ENCODE data around the gene KCNIP1. TPM values are rescaled to one million over a fixed set of nuclear protein-coding genes. Genes with fewer than 3 reads are reported as not detected.
"Not testable (repeated sequence)": the region's sequence is repeated elsewhere in the genome, so short reads cannot be mapped to it uniquely, and the experiment has no call there.

Gene KCNIP1
- total RNA-seq, 1 donor from 2014 or later: 2.1 TPM

DNA sequence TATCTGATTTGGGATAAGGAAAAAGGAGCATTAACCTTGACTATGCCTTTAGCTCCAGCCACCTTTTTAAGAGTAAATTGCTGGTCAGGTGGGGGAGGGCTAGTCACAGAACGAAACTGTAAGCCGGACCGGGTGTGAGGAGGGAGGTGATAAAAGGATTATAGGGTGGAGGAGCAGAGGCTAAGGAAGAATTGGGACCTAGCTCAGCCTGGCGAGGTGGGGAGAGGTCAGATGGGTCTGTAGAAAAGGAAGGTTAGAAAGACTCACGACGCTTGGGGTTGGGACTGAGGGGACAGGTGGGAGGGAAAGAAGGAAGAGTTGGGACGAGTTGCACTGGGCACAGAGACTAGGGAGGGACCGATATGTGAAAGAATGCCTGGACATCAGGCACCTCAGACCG lies 262.0 kb downstream of the KCNIP1 start:
- intact Hi-C loops (cut with DNase I); DNase-seq (ENCODE audit: low spot score); ATAC-seq: not testable (repeated sequence)

DNA sequence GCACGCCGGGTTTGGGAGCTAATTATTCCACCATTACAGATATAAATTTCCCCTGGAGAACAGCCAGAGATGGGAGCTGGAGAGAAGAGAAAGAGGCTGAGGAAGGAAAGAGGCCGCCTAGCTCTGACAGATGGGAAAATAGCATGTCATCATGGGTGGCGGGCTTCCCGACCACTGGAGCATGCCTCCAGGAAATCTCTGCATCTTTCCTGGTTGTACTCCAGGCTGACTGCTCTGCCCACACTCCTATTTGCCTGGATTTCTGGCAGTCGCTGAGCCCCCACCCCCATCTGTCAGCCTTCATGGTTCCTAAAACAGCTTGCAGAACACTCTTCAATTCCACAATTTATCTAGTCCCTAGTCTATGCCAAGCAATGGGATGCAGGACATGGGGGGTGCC lies 265.4 kb downstream of the KCNIP1 start:
- intact Hi-C loops (cut with DNase I): no loop called here
- DNase-seq (ENCODE audit: low spot score): no peak
- no peak for ATAC-seq

DNA sequence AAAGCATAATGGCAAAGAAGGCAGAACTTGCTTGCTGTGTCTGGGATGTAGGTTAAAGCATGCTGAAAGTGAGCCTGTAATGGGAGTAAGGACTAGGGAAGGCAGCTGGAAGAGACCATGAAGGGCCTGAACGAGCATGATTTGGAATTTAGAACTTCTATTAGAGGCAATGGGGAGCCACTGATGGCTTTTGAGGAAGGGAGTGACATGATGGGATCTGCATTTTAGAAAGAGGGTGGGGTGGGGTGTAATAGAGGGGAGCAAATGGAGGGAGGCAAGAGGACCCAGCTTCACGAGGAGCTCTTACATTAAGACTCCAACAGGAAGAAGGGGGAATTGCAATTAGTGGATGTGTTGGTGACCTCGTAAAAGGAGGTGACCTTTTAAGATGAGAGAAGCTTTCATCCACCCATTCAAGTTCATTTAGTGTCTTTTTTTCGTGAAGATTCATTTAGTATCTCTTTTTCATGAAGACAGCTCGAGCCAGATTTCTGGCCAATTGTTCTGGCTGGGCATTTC lies 266.1 kb downstream of the KCNIP1 start:
- no peak for ATAC-seq
- intact Hi-C loops (cut with DNase I): no loop called here
- no peak for DNase-seq (ENCODE audit: low spot score)

DNA sequence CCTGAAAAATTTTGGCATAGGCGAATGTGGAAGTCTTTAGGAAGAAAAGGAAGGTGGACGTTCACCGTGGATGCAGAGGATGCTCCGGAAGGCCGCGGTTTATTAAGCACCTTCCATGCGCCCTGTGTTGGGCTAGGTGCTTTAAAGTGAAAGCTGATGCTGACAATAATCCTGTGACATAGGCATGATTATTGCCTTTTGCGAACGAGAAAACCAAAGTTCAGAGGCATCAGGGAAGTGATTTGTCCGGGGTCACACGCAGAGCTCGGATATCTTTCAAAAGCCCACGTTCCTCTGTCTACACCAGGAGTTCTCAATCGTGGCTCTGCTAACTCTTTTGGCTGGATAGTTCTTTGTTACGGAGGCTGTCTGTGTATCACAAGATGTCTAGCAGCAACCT lies 267.7 kb downstream of the KCNIP1 start:
- intact Hi-C loops (cut with DNase I): no loop called here
- DNase-seq (ENCODE audit: low spot score): no peak
- ATAC-seq: no peak

DNA sequence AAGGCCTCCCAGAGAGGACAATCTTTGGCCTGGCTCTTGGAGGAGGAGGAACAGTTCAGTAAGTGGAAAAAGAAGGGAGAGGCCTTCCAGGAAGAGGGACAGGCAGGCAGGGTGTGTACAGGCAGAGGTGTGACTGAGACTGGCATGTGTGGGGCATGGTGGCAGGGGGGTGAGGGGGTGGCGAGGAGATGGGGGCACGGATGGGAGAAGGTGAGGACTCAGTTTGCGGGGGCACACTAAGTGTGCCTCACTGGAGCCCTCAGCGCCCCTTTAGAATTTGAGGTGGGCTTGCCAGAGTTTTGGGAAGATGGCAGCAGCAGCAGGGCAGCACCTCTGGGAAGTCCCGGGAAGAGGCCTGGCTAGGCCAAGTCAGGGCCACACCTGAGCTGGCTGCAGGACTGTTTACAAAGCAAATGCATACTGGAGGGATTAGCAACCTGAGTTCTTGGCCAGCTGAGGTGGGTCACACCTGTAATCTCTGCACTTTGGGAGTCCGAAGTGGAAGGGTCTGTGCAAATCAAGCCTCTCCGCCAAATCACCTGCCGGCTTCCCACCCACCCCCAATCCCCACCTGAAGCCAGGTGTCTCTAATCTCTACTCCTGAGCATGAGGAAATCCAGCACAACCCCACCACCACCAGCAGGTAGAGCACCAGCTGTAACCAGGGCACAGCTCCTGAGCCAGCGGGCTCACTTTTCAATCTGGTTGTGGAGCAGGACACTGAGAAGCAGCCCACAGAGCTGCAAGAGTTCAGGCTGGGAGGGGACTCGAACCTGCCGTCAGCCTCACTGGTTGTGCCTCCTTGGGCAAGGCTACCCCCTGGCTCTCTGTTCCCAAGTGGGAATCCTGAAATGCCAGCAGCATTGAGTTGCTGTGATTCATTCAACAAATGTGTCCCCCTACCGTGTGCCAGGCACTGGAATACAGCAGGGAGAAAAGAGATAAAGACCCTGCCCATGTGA lies 269.5 kb downstream of the KCNIP1 start:
- ATAC-seq: no peak
- DNase-seq (ENCODE audit: low spot score): no peak
- intact Hi-C loops (cut with DNase I): no loop called here

DNA sequence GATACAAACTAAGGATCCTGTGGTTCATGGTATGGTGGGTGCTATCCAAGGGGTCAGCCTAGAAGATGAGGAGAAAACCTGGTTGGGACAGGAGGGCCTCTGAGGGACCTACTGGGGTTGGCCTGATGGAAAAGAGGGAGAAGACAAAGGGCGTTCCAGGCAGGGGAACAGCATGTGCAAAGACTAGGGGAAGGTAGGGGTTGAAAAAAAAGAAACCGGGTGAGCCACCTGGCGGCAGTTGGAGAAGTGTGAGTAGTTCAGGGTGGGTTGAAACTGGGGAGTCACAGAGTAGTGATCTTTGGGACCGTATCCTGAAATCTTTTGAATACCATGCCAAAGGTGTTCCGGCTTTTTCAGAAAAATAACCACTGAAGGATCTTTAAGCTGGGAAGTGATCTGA lies 271.0 kb downstream of the KCNIP1 start:
- intact Hi-C loops (cut with DNase I): no loop called here
- ATAC-seq: no peak
- DNase-seq (ENCODE audit: low spot score): no peak

DNA sequence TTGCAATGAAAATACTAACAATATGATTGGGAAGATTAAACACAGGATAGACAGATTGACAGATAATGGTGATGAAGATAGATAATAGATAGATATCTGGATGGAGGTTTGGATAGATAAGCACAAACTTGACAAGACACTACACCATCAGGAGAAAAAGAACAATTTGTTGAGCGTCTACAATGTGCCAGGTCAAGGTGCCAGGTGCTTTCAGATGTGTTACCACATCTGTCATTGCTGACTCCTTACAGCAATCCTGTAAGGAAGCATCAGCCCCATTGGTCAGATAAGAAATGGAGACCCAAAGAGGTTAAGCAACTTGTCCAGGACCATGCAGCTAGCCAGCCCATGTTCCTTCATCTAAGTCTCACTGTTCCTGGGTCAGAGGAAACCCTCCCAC lies 278.1 kb downstream of the KCNIP1 start:
- ATAC-seq: no peak
- DNase-seq (ENCODE audit: low spot score): no peak

DNA sequence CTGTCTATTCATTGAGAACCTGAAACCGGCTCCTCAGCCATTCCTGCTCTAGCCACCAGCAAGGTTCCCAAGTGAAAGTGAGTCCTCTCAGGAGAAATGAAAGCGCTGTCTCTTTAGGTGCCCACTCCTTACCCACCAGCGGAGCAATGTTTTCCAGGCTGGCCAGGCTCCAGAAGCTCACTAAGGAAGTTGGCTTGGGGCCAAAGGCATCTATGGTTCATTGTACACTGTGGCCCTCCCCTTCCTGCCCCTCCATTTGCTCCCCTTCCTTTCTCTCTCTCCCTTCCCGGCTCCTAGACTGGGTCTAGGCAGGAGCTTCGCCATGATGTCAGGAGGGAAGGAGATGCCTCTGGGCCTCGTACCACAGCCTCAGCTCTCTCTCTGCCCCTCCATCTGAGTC lies 278.6 kb downstream of the KCNIP1 start:
- intact Hi-C loops (cut with DNase I): no loop called here
- no peak for ATAC-seq
- no peak for DNase-seq (ENCODE audit: low spot score)

More for the DNA sequence above, 278.1 kb downstream of the KCNIP1 start:
- intact Hi-C loops (cut with DNase I): no loop called here

DNA sequence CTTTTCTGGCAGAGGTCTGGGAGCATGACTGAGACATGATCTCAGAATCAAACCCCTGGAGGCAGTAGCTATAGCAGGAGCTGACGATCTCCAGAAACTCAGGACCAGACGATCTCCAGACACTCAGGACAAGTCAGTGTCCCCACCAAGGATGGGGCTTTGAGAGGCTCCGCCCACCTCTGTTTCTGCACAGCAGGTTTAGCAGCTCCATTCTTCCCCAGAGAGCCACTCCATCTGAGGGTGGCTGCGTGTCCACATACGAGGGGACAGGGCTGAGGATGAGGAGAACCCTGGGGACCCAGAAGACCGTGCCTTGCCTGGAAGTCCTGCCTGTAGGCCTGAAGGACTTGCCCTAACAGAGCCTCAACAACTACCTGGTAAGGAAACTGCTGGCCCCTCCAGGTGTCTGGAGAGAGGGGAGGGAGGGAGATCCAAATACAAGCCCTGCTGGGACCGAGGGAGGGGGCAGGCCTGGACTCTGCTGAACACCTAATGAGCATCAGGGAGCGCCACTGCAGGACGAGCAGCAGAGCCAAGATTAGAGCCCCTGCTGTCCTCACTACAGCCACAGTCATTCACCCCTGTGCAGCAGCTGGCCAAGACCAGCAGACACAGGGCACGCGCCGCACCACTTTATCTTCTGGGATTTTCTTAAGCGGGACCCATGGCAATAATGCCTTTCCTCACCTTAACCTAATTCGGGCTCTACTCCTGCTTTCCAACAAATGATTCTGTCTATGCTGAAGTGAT lies 279.9 kb downstream of the KCNIP1 start, which contains the start of gene GABRP:
Gene GABRP, plus strand, starts transcription at position 228 of the 750 bp plus-strand sequence. CDS start 4,891 bp downstream, outside the sequence.
- ATAC-seq (no peak), DNase-seq (ENCODE audit: low spot score) (no peak)
- intact Hi-C loops (cut with DNase I): no loop called here

DNA sequence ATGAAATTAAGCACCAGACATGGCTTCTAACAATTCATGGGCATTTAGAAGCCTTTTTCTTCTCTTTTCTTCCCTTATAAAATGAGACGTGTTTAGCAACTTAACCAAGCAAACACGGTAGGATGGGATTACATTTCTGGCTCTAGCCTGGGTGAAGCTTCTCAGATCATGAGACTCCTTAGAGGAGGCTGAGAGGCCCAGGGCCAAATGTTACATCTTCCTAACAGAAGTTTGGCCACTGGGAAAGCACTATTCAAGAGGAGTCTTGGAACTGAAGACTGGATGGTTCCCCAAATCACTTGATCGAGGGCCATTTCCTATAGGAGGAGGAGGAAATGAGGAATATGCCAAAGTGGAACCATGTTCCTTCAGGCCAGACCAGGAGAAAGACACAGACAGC lies 281.6 kb downstream of the KCNIP1 start:
- ATAC-seq (no peak), DNase-seq (ENCODE audit: low spot score) (no peak)
- intact Hi-C loops (cut with DNase I): no loop called here

Other genes starting within 250 kb of the KCNIP1 start
- 45.2 TPM for gene LCP2, start 206.2 kb upstream of the KCNIP1 start, total RNA-seq
- gene KCNMB1, start 114.7 kb upstream of the KCNIP1 start, total RNA-seq: 1.4 TPM

All from sciatic nerve (tissue), 2 donors.